HepG2 (cell line): ENCODE measurements around the gene MRFAP1L1. TPM values are rescaled to one million over a fixed set of nuclear protein-coding genes. Genes with fewer than 3 reads are reported as not detected.

Experiments used
- ATAC-seq: fragments of 200-7000 bp; cut with Tn5 transposase; 3 replicates; pipeline ENCODE4 v1.9.1; 2020; ENCODE audit warnings: mild to moderate bottlenecking, moderate library complexity
- BruUV-seq: library from RNA; stranded (reverse); fragments of 400-500 nt; replicated peaks from 2 replicates; lab custom pipeline; 2021; lab: Mats Ljungman, UMichigan
- CTCF ChIA-PET: fragments of 300-600 bp; formaldehyde crosslinking; extraction: SDS; loops from one replicate; lab custom pipeline; 2021; ENCODE audit warnings: low total read pairs, inconsistent platforms, low intra/inter-chr PET ratio; lab: Yijun Ruan, JAX
- POLR2A ChIA-PET: fragments of 350-600 bp; sonication (Branson Sonifier 250); formaldehyde crosslinking; loops from one replicate; lab custom pipeline; 2020; ENCODE audit warnings: antibody characterized with exemption, inconsistent platforms; lab: Yijun Ruan, JAX
- DNase-seq: peaks from one replicate; pipeline ENCODE4 v3.0.0-alpha.2; 2015; ENCODE audit warnings: low spot score
- FAIRE-seq: peaks from 3 replicates; lab custom pipeline; 2011; peaks lifted over from hg19 to GRCh38; lab: Jason Lieb, UNC
- H2AFZ ChIP-seq: one replicate; pipeline ENCODE4 v1.6.1; 2011; ENCODE audit warnings: low read length, inconsistent platforms
- H3K27ac ChIP-seq: fragments of 300-600 bp; 3 replicates; pipeline ENCODE4 v1.8.0; 2011; ENCODE audit warnings: mixed run types, mild to moderate bottlenecking, mixed read lengths, low read length, inconsistent platforms; ENCODE audit not compliant: insufficient read depth; ENCODE audit errors: extremely low read length
- H3K27me3 ChIP-seq, 2 experiments: fragments of 200-600 bp in 1 of 2; 2 replicates in 1 of 2; 3 replicates in 1 of 2; pipeline versions ENCODE4 v1.6.0 to v1.8.0; 2011; ENCODE audit warnings: low read length in 2 of 2, mild to moderate bottlenecking in 2 of 2, moderate library complexity in 2 of 2, inconsistent platforms in 1 of 2; ENCODE audit not compliant: insufficient read depth in 2 of 2, control insufficient read depth in 1 of 2
- H3K36me3 ChIP-seq, 2 experiments: fragments of 200-600 bp in 1 of 2; replicated peaks in 1 of 2; 2 replicates in 1 of 2; 3 replicates in 1 of 2; pipeline versions ENCODE4 v1.5.1 to v1.8.0; 2011; ENCODE audit warnings: low read length in 2 of 2, inconsistent platforms in 1 of 2; ENCODE audit not compliant: insufficient read depth in 2 of 2, control insufficient read depth in 1 of 2
- H3K4me1 ChIP-seq: 2 replicates; pipeline ENCODE4 v1.5.1; 2012; ENCODE audit warnings: low read length, inconsistent platforms; ENCODE audit not compliant: insufficient read depth
- H3K4me2 ChIP-seq: 2 replicates; pipeline ENCODE4 v1.6.0; 2011; ENCODE audit warnings: low read depth, low read length, inconsistent platforms
- H3K4me3 ChIP-seq, 3 experiments: fragments of 200-600 bp in 1 of 3; sonication (generic), shearing (Covaris generic) in 1 of 3; replicated peaks in 1 of 3; 2 replicates each; pipeline ENCODE4 v1.5.1; 2011 to 2016; ENCODE audit warnings: low read length in 3 of 3, inconsistent platforms in 2 of 3, low read depth in 2 of 3, mild to moderate bottlenecking in 2 of 3, control low read depth in 1 of 3, mixed read lengths in 1 of 3; ENCODE audit not compliant: insufficient read depth in 1 of 3
- H3K79me2 ChIP-seq: one replicate; pipeline ENCODE4 v1.6.1; 2011; ENCODE audit warnings: low read length, inconsistent platforms; ENCODE audit not compliant: insufficient read depth
- H3K9ac ChIP-seq: 2 replicates; pipeline ENCODE4 v1.6.0; 2011; ENCODE audit warnings: mild to moderate bottlenecking, low read depth, low read length, inconsistent platforms; ENCODE audit not compliant: insufficient read depth
- H3K9me3 ChIP-seq: 2 replicates; pipeline ENCODE4 v1.5.1; 2012; ENCODE audit warnings: mild to moderate bottlenecking, low read length
- H4K20me1 ChIP-seq: 2 replicates; pipeline ENCODE4 v1.6.0; 2011; ENCODE audit warnings: inconsistent platforms, mild to moderate bottlenecking, low read length, moderate library complexity; ENCODE audit not compliant: insufficient read depth
- ARHGAP35 ChIP-seq: sonication (generic); formaldehyde crosslinking; IDR thresholded peaks from 2 replicates; pipeline ENCODE4 v1.9.0; 2022; ENCODE audit warnings: mild to moderate bottlenecking, inconsistent platforms, moderate library complexity, missing genetic modification reagents, borderline replicate concordance
- CSRNP2 ChIP-seq: sonication (generic); formaldehyde crosslinking; conservative IDR thresholded peaks from 2 replicates; pipeline ENCODE4 v1.8.0; 2022; ENCODE audit warnings: low read depth, missing genetic modification reagents
- ELF1 ChIP-seq: sonication (generic); formaldehyde crosslinking; IDR thresholded peaks from 2 replicates; pipeline ENCODE4 v1.4.0; 2020; ENCODE audit warnings: missing genetic modification reagents
- GTF2F1 ChIP-seq: fragments of 150-350 bp; IDR thresholded peaks from 2 replicates; pipeline ENCODE4 v1.6.1; 2014; ENCODE audit warnings: low read length
- HINFP ChIP-seq: sonication (generic); formaldehyde crosslinking; IDR thresholded peaks from 2 replicates; pipeline ENCODE4 v1.4.0; 2020; ENCODE audit warnings: low read depth, mild to moderate bottlenecking, missing genetic modification reagents
- KAT8 ChIP-seq: IDR thresholded peaks from 2 replicates; pipeline ENCODE4 v1.6.1; 2016; ENCODE audit warnings: missing genetic modification reagents, missing compliant biosample characterization
- KLF15 ChIP-seq: sonication (generic); formaldehyde crosslinking; IDR thresholded peaks from 2 replicates; pipeline ENCODE4 v1.8.1; 2023; ENCODE audit warnings: borderline replicate concordance, mild to moderate bottlenecking, inconsistent platforms, missing genetic modification reagents, mixed read lengths
- MIXL1 ChIP-seq: IDR thresholded peaks from 2 replicates; pipeline ENCODE4 v1.6.1; 2016
- NFKBIZ ChIP-seq: IDR thresholded peaks from 2 replicates; pipeline ENCODE4 v1.6.1; 2018; ENCODE audit warnings: missing genetic modification reagents, missing compliant biosample characterization
- THAP7 ChIP-seq: sonication (generic); formaldehyde crosslinking; IDR thresholded peaks from 2 replicates; pipeline ENCODE4 v1.8.1; 2023; ENCODE audit warnings: mild to moderate bottlenecking, missing genetic modification reagents
- ZFP62 ChIP-seq: sonication (generic); formaldehyde crosslinking; IDR thresholded peaks from 2 replicates; pipeline ENCODE4 v1.4.0; 2020; ENCODE audit warnings: missing genetic modification reagents
- ZNF224 ChIP-seq: sonication (generic); formaldehyde crosslinking; IDR thresholded peaks from 2 replicates; pipeline ENCODE4 v1.5.0; 2020; ENCODE audit warnings: mild to moderate bottlenecking, missing genetic modification reagents
- ZNF367 ChIP-seq: sonication (generic); formaldehyde crosslinking; IDR thresholded peaks from 2 replicates; pipeline ENCODE4 v1.4.0; 2020; ENCODE audit warnings: missing genetic modification reagents, borderline replicate concordance
- ZNF432 ChIP-seq: sonication (generic); formaldehyde crosslinking; IDR thresholded peaks from 2 replicates; pipeline ENCODE4 v1.5.0; 2020; ENCODE audit warnings: missing genetic modification reagents, mild to moderate bottlenecking, borderline replicate concordance
- ZNF44 ChIP-seq: sonication (generic); formaldehyde crosslinking; IDR thresholded peaks from 2 replicates; pipeline ENCODE4 v1.5.1; 2020; ENCODE audit warnings: mild to moderate bottlenecking, missing genetic modification reagents
- ZNF768 ChIP-seq: sonication (generic); formaldehyde crosslinking; IDR thresholded peaks from 2 replicates; pipeline ENCODE4 v1.4.0; 2020; ENCODE audit warnings: missing genetic modification reagents
- ZNF879 ChIP-seq: sonication (generic); formaldehyde crosslinking; IDR thresholded peaks from 2 replicates; pipeline ENCODE4 v1.8.1; 2023; ENCODE audit warnings: missing genetic modification reagents
- ZNF891 ChIP-seq: sonication (generic); formaldehyde crosslinking; IDR thresholded peaks from 2 replicates; pipeline ENCODE4 v1.5.0; 2020; ENCODE audit warnings: mild to moderate bottlenecking, missing genetic modification reagents
- WGBS: methylation state at CpG from one replicate; pipeline ENCODE4 v1.1.6; 2017; ENCODE audit warnings: low lambda C conversion rate; 5-methylcytosine and 5-hydroxymethylcytosine counted together
- in situ Hi-C: cut with HindIII; loops from 2 replicates; pipeline ENCODE4 v1.10.0; 2017; ENCODE audit warnings: low pct_unique_long_range_greater_than_20kb; ENCODE audit not compliant: extremely low pct_ligation_motif_present
- intact Hi-C: fragments of 100-400 bp; cut with micrococcal nuclease; formaldehyde crosslinking; loops from one replicate; pipeline ENCODE4 v1.10.0; 2022; ENCODE audit not compliant: unreplicated experiment
- polyA plus RNA-seq, 8 experiments: library from polyadenylated mRNA; depleted of rRNA in 3 of 8; stranded (reverse) in 7 of 8; unstranded in 1 of 8; fragments of >200 nt; fragmentation: Illumina TruSeq in 4 of 8; extraction: Trizol in 4 of 8; gene quantifications; 2 replicates each; pipeline versions ENCODE4 v1.2.1 to v1.2.3, GENCODE V29; 2011 to 2016; ENCODE audit warnings: low read depth in 4 of 8, missing spikeins in 1 of 8, mixed read lengths in 1 of 8; ENCODE audit not compliant: insufficient read depth in 1 of 8
- total RNA-seq, 5 experiments: library from RNA; depleted of rRNA; stranded (reverse); fragments of >200 nt; fragmentation: Illumina TruSeq; extraction: Trizol; gene quantifications; 2 replicates each; pipeline ENCODE4 v1.2.3, GENCODE V29; 2016; ENCODE audit warnings: low read depth in 1 of 5

Gene MRFAP1L1
- total and polyA plus RNA-seq, 2 of the 13 experiments (the other 11 are each of a cell fraction or from before 2014, with no cell fraction given), result 44.8 to 76.6 TPM

GRCh38 chr4:6731780-6732179, 22.1 kb upstream of the MRFAP1L1 start:
- H3K4me2 ChIP-seq, result no peak overlapping the region
- ATAC-seq, result no peak
- no peaks in the 10 kb centered on the region for H3K9me3 ChIP-seq
- ChIA-PET POLR2A (no interaction called here), CTCF (no interaction called here)
- in situ Hi-C loops, result no loop called here
- H3K27me3 ChIP-seq, result no peaks in the 10 kb centered on the region
- H3K9ac ChIP-seq, result no peak overlapping the region
- no peak overlapping the region for H2AFZ ChIP-seq
- WGBS, result 98% methylated on average over 5 of the region's 6 CpGs
- H3K27ac ChIP-seq, result peak overlapping the region; percentile 96
- H3K79me2 ChIP-seq, result no peaks in the 10 kb centered on the region
- TF ChIP-seq ZNF224 (CRISPR knock-in tag), result no peak
- no peak for TF ChIP-seq GTF2F1
- peak; percentile 71; the same call in 1 of the 2 replicates for TF ChIP-seq ZNF768 (CRISPR knock-in tag)
- H3K4me1 ChIP-seq, result peaks cover 79% of the 10 kb centered on the region
- H3K4me3 ChIP-seq, result no peak overlapping the region
- TSS peak; percentile 65 for BruUV-seq
- FAIRE-seq, result no peak
- no peaks in the 10 kb centered on the region for H4K20me1 ChIP-seq
- H3K36me3 ChIP-seq, result no peaks in the 10 kb centered on the region
- intact Hi-C loops, result loop anchor here (2.0 to 5.0 kb wide), 2 partner anchors 21 to 51 kb away; partner anchors contain the start of gene KIAA0232
- DNase-seq, result no peak

- no peaks in the 10 kb centered on the region for H3K27me3 ChIP-seq
- no peak for DNase-seq
- BruUV-seq, result no TSS peak
- WGBS, result 94% methylated on average over 3 of the region's 8 CpGs
- peaks cover 82% of the 10 kb centered on the region for H3K4me1 ChIP-seq
- no peak for ATAC-seq
- TF ChIP-seq MIXL1 (no peak), ZNF891 (CRISPR knock-in tag) (no peak), CSRNP2 (CRISPR knock-in tag) (no peak), HINFP (no peak), ZNF879 (CRISPR knock-in tag) (no peak), NFKBIZ (CRISPR knock-in tag) (no peak), ARHGAP35 (CRISPR knock-in tag) (no peak), ZNF432 (no peak), ZFP62 (CRISPR knock-in tag) (no peak), THAP7 (CRISPR knock-in tag) (no peak), KLF15 (CRISPR knock-in tag) (no peak), ZNF367 (CRISPR knock-in tag) (no peak), ELF1 (CRISPR knock-in tag) (no peak), KAT8 (CRISPR knock-in tag) (no peak), ZNF44 (CRISPR knock-in tag) (no peak)
- no peak overlapping the region for H3K4me3 ChIP-seq
- intact Hi-C loops (loop anchor here (5.0 kb wide), 1 partner anchor 51 kb away; the partner anchor contains the start of gene KIAA0232), in situ Hi-C loops (no loop called here)
- H2AFZ ChIP-seq, result no peak overlapping the region
- H3K79me2 ChIP-seq, result no peaks in the 10 kb centered on the region
- H3K36me3 ChIP-seq, result no peaks in the 10 kb centered on the region
- peak overlapping the region; percentile 96 for H3K27ac ChIP-seq
- ChIA-PET CTCF (no interaction called here), POLR2A (no interaction called here)
- no peak overlapping the region for H3K4me2 ChIP-seq
- H3K9ac ChIP-seq, result no peak overlapping the region
- no peak for FAIRE-seq
- no peaks in the 10 kb centered on the region for H3K9me3 ChIP-seq
- H4K20me1 ChIP-seq, result no peaks in the 10 kb centered on the region
Observed at GRCh38 chr4:6731318-6731675, 21.6 kb upstream of the MRFAP1L1 start.
